ENCODE measurements around the gene ZNRF3. TPM values are rescaled to one million over a fixed set of nuclear protein-coding genes. Genes with fewer than 3 reads are reported as not detected.
A peak's percentile ranks its signal among the peaks of the same experiment; 100 is the strongest.

Gene ZNRF3
- total and polyA plus RNA-seq, 11 donors: 1.8 to 9.2 (median 6.2) TPM

GRCh38 chr22:28855355-28856094 lies 27.8 kb upstream of the ZNRF3 start:
- H3K4me3 ChIP-seq: no peak overlapping the region
- DNase-seq (peak in 2 of 5 donors; percentile 30 to 40), ATAC-seq (peak; percentile 37 to 75 (median 62))
- H3K36me3 ChIP-seq: no peaks in the 10 kb centered on the region
- H3K27me3 ChIP-seq: no peaks in the 10 kb centered on the region
- TF ChIP-seq CTCF (IDR thresholded peaks at IDR 0.05) (peak; percentile 83 to 97 (median 90)), POLR2A (IDR thresholded peaks at IDR 0.05) (no peak)
- H3K9me3 ChIP-seq: no peaks in the 10 kb centered on the region
- WGBS, 4 donors: 14 to 19% (median 17%) methylated on average over 6 of the region's 6 CpGs
- H3K4me1 ChIP-seq: peaks cover 0 to 6% (median 0%) of the 10 kb centered on the region in 12 donors
- H3K27ac ChIP-seq: no peak overlapping the region
- intact Hi-C loops (cut with DNase I): loop anchor here (1.0 to 10.0 kb wide), 9 partner anchors 97 to 392 kb away; no protein-coding TSS in a partner anchor

- no peak for DNase-seq
- ATAC-seq: peak in 2 of 4 donors; percentile 8 to 27
- intact Hi-C loops (cut with DNase I): loop anchor here in 9 of 10 donors (2.0 to 10.0 kb wide), 7 partner anchors 96 to 391 kb away; no protein-coding TSS in a partner anchor
- no peak for TF ChIP-seq CTCF (IDR thresholded peaks at IDR 0.05)
- TF ChIP-seq POLR2A (IDR thresholded peaks at IDR 0.05): no peak
- H3K4me3 ChIP-seq: no peak overlapping the region
- no peaks in the 10 kb centered on the region for H3K27me3 ChIP-seq
- no peak overlapping the region for H3K27ac ChIP-seq
- 93 to 100% (median 95%) methylated on average over 1 of the region's 1 CpG for WGBS, 4 donors
- no peaks in the 10 kb centered on the region for H3K36me3 ChIP-seq
- peaks cover 0 to 6% (median 0%) of the 10 kb centered on the region in 12 donors for H3K4me1 ChIP-seq
- H3K9me3 ChIP-seq: no peaks in the 10 kb centered on the region
These were observed 27.3 kb upstream of the ZNRF3 start for GRCh38 chr22:28856095-28856455.

GRCh38 chr22:28857288-28857687 lies 26.1 kb upstream of the ZNRF3 start:
- Histone ChIP-seq H3K27ac (peak overlapping the region in 2 of 12 donors; percentile 11 to 28), H3K4me1 (peaks cover 0 to 6% (median 0%) of the 10 kb centered on the region in 12 donors), H3K9me3 (no peaks in the 10 kb centered on the region), H3K27me3 (no peaks in the 10 kb centered on the region), H3K36me3 (no peaks in the 10 kb centered on the region), H3K4me3 (no peak overlapping the region)
- intact Hi-C loops (cut with DNase I): loop anchor here in 9 of 10 donors (2.0 to 10.0 kb wide), 7 partner anchors 95 to 390 kb away; no protein-coding TSS in a partner anchor
- DNase-seq (no peak), ATAC-seq (peak in 2 of 4 donors; percentile 68 to 69)
- 68 to 75% (median 72%) methylated on average over 6 of the region's 6 CpGs for WGBS, 4 donors
- TF ChIP-seq CTCF (IDR thresholded peaks at IDR 0.05) (no peak), POLR2A (IDR thresholded peaks at IDR 0.05) (no peak)

- Histone ChIP-seq H3K27ac (no peak overlapping the region), H3K27me3 (no peaks in the 10 kb centered on the region), H3K36me3 (no peaks in the 10 kb centered on the region), H3K4me1 (no peaks in the 10 kb centered on the region), H3K4me3 (no peak overlapping the region), H3K9me3 (no peaks in the 10 kb centered on the region)
- TF ChIP-seq CTCF (IDR thresholded peaks at IDR 0.05): no peak
- TF ChIP-seq POLR2A (IDR thresholded peaks at IDR 0.05): no peak
- WGBS, 4 donors: 87 to 90% (median 88%) methylated on average over 8 of the region's 8 CpGs
- DNase-seq (no peak), ATAC-seq (no peak)
- intact Hi-C loops (cut with DNase I): no loop called here
These were observed 18.3 kb upstream of the ZNRF3 start for GRCh38 chr22:28864878-28865596.
